ENCODE results near the gene SNX20.

DNA sequence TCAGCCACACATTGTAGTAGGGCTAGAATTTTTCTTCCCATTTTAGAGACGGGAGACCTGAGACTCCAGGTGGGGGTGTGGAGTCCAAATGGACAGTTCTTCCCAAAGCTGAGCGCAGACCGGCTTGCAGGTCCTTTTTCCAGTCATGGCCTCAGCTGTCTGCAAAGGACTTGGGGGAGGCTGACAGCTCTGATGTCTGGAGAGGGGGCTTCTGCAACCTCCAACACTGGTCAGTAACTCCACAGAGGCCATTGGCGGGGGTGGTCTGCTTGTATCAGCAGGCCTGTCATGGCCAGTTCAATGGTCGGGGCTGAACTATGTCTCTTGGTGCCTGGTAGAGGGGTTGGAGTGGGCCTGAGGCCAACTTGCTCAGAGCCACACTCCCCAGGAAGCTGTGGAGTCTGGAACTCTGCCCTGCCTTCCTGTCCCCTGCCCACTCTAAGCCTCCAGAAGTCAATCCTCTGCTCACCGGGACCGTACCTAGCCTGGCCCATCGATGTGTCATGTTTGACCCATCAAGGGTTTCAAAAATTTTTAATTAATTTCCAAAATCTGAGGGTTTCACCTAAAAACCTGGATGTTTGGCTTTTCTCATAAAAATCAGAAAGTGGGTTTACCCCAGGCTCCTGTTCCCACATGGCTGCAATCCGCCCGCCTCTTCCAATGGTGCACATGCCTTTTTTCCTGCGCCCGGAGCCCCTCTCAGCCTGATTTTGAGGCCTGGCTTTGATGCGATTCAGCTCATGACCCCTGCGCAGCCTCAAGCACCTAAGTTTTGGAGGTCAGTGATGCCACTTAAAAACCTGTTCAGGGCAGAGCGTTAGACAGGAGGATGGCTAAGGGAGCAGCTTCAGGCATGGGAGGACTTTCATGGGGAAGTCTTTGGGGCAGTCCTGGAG is 39.9 kb downstream of the SNX20 start:
- TF ChIP-seq, protein P1, sequence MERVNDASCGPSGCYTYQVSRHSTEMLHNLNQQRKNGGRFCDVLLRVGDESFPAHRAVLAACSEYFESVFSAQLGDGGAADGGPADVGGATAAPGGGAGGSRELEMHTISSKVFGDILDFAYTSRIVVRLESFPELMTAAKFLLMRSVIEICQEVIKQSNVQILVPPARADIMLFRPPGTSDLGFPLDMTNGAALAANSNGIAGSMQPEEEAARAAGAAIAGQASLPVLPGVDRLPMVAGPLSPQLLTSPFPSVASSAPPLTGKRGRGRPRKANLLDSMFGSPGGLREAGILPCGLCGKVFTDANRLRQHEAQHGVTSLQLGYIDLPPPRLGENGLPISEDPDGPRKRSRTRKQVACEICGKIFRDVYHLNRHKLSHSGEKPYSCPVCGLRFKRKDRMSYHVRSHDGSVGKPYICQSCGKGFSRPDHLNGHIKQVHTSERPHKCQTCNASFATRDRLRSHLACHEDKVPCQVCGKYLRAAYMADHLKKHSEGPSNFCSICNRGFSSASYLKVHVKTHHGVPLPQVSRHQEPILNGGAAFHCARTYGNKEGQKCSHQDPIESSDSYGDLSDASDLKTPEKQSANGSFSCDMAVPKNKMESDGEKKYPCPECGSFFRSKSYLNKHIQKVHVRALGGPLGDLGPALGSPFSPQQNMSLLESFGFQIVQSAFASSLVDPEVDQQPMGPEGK (CRISPR knock-in tag; IDR thresholded peaks at IDR 0.05; ENCODE audit: borderline replicate concordance) = no peak
- no peak for TF ChIP-seq RARB (CRISPR knock-in tag; IDR thresholded peaks at IDR 0.05)
- no peak for TF ChIP-seq ISL1 (CRISPR knock-in tag; IDR thresholded peaks at IDR 0.05)
- TF ChIP-seq, protein P2, sequence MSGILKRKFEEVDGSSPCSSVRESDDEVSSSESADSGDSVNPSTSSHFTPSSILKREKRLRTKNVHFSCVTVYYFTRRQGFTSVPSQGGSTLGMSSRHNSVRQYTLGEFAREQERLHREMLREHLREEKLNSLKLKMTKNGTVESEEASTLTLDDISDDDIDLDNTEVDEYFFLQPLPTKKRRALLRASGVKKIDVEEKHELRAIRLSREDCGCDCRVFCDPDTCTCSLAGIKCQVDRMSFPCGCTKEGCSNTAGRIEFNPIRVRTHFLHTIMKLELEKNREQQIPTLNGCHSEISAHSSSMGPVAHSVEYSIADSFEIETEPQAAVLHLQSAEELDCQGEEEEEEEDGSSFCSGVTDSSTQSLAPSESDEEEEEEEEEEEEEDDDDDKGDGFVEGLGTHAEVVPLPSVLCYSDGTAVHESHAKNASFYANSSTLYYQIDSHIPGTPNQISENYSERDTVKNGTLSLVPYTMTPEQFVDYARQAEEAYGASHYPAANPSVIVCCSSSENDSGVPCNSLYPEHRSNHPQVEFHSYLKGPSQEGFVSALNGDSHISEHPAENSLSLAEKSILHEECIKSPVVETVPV (CRISPR knock-in tag; IDR thresholded peaks at IDR 0.05) = no peak
- TF ChIP-seq ZFP3 (CRISPR knock-in tag; IDR thresholded peaks at IDR 0.05) = no peak
- no peak for TF ChIP-seq ZNF8 (CRISPR knock-in tag; IDR thresholded peaks at IDR 0.05)
- TF ChIP-seq BACH2 (CRISPR knock-in tag; IDR thresholded peaks at IDR 0.05; ENCODE audit: borderline replicate concordance) = no peak
- no peak for TF ChIP-seq CSDC2 (CRISPR knock-in tag; IDR thresholded peaks at IDR 0.05)
- no peak for TF ChIP-seq OSR1 (CRISPR knock-in tag; IDR thresholded peaks at IDR 0.05)
- TF ChIP-seq, protein P3, sequence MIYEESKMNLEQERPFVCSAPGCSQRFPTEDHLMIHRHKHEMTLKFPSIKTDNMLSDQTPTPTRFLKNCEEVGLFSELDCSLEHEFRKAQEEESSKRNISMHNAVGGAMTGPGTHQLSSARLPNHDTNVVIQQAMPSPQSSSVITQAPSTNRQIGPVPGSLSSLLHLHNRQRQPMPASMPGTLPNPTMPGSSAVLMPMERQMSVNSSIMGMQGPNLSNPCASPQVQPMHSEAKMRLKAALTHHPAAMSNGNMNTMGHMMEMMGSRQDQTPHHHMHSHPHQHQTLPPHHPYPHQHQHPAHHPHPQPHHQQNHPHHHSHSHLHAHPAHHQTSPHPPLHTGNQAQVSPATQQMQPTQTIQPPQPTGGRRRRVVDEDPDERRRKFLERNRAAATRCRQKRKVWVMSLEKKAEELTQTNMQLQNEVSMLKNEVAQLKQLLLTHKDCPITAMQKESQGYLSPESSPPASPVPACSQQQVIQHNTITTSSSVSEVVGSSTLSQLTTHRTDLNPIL (CRISPR knock-in tag; IDR thresholded peaks at IDR 0.05; ENCODE audit: low read depth) = no peak
- TF ChIP-seq ZC3H10 (CRISPR knock-in tag; IDR thresholded peaks at IDR 0.05) = no peak

Measured in SK-N-SH treated with all-trans-retinoic acid at 6 μM for 48 hours (cell line).